B cell (primary cell): ENCODE measurements around the gene SORD.

ENCODE experiments used
- CTCF ChIP-seq: fragments of 200-600 bp; IDR thresholded peaks from one replicate; pipeline ENCODE4 v1.8.0; 2022; ENCODE audit warnings: antibody characterized with exemption, mild to moderate bottlenecking
- EZH2 ChIP-seq: IDR thresholded peaks from 2 replicates; pipeline ENCODE4 v1.6.1; 2012; ENCODE audit warnings: borderline replicate concordance, low read depth, mild to moderate bottlenecking, moderate library complexity, low read length; ENCODE audit not compliant: insufficient read depth, poor library complexity, severe bottlenecking

- TF ChIP-seq EZH2: no peak
- no peak for TF ChIP-seq CTCF
These were observed 68.6 kb downstream of the SORD start for GRCh38 chr15:45091576-45091975.
